GM19397 (cell line): ENCODE data around the gene FRMPD2.
"Not testable (repeated sequence)": the region's sequence is repeated elsewhere in the genome, so short reads cannot be mapped to it uniquely, and the experiment has no call there.

ENCODE experiments used
- ATAC-seq: cut with Tn5 transposase; IDR thresholded peaks from one replicate; pipeline ENCODE4 v1.9.1; 2021; ENCODE audit warnings: mild to moderate bottlenecking, moderate library complexity; ENCODE audit not compliant: unreplicated experiment

The FRMPD2 gene

GRCh38 chr10:48143721-48144642, 130.5 kb downstream of the FRMPD2 start:
- ATAC-seq, result not testable (repeated sequence)

DNA sequence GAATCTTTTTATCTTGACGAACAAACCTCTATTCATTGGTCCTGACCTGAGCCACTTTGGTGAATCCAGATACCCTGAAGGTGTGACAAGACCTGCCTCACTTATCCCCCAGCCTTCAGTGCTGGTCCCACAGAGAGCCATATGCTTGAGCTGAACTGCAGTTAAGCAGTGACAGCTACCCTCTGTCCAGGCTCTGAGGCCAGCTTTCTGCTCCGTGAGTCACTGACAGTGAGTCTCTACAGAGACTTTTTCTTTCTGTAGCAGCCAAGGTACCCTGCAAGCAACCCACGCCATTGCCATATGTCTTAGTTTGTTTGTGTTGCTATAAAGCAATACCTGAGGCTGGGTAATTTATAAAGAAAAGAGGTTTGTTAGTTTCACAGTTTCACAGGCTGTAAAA, 133.5 kb downstream of the FRMPD2 start:
- not testable (repeated sequence) for ATAC-seq

DNA sequence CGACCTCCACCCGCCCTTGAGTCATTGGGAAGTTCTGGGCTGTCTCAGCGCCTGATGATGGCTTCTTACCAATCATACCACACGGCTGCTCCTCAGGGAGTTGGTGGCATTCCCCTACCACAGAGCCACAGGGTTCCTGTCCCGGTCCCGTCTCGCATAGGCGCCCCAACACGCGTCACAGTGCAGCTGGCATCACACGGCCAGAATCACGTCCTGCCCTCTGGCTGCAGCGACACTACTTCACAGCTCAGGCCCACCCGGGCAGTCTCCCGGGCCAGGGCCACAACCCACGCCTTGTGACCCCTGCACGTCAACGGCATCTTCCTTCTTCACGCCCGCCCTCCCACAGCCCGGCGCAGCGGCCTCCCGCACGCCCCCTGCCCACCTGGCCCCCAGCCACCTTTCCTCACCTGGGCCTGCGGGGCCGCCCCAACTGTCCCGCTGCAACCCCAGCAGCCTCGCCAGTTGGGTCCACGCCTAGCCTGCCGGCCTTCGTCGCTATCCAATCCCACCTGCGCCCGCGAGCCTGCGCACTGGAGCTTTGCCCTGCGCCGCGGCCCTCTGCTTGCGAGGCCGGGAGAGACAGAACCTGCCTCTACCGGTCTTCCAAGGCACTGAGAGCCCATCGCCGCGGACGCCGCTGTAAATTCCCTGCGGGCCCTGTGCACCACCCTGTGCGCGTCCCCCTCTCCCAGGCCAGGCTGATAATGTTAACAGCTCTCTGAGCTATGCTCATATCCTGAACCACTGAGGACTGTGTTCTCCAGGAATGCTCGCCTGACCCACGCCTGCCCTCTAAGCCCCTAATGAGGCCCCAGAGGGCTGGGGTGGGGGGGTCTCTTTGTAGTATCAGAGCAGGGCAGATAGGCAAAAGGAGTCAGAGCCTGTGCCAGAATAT, 134.3 kb downstream of the FRMPD2 start:
- not testable (repeated sequence) for ATAC-seq

DNA sequence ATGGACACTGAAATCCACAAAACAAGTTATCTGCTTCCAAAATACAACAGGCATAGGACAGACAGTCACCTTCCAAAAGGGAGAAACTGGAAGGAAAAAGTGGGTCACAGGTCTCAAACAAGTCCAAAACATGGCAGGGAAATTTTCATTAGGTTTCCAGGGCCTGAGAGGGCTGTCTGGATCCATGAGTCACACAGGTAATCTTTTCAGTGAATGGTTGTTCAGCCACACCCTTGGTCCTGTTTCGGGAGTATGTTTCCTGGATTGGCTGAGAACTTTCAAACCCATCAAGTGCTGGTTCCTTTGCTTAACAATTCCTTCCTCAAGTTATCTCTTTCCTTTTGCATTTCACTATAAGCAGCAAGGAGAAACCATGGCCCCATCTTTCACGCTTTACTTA, 145.5 kb downstream of the FRMPD2 start:
- ATAC-seq, result not testable (repeated sequence)

DNA sequence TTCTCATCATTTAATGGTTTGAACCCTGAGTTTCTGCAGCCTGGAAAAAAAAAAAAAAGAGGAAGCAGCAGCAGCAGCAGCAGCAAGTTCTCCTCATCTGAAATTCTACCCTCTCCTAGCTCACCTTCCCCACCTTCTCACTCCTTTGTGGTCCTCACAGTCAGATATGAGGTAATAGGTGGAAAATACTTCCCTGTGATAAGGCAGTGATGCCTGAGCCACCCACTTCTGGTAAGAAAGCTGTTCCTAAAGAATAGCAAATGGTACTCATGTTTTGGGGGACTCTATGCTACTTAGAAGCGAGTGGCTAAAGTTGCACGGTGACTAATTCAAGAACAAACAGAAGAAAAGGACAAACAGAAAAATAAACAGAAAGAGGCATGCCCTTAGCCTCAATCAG, 148.2 kb downstream of the FRMPD2 start:
- not testable (repeated sequence) for ATAC-seq

- not testable (repeated sequence) for ATAC-seq
These were observed 148.9 kb downstream of the FRMPD2 start for GRCh38 chr10:48125631-48126030.

GRCh38 chr10:48122618-48123017, 151.9 kb downstream of the FRMPD2 start:
- not testable (repeated sequence) for ATAC-seq

GRCh38 chr10:48110277-48110676, 164.2 kb downstream of the FRMPD2 start:
- ATAC-seq, result not testable (repeated sequence)
